ENCODE data around the gene TSNAX. TPM values are rescaled to one million over a fixed set of nuclear protein-coding genes. Genes with fewer than 3 reads are reported as not detected.

The TSNAX gene
- total RNA-seq, 1 experiment from 2014 or later: 47.1 TPM

GRCh38 chr1:231550448-231550781, 21.9 kb downstream of the TSNAX start:
- Histone ChIP-seq H3K4me1 (ENCODE audit: control insufficient read depth in 1 of 2, insufficient read depth in 2 of 2, low read length in 2 of 2) (no peaks in the 10 kb centered on the region), H3K4me3 (replicated peaks in 1 of 2; ENCODE audit: low read depth in 1 of 2, low read length in 2 of 2) (no peak overlapping the region), H3K9ac (ENCODE audit: low read length) (no peak overlapping the region), H3K9me3 (ENCODE audit: control insufficient read depth in 1 of 2, insufficient read depth in 1 of 2, low read depth in 1 of 2, low read length in 2 of 2) (no peaks in the 10 kb centered on the region), H3K27me3 (ENCODE audit: insufficient read depth, low read length) (no peaks in the 10 kb centered on the region), H3K27ac (ENCODE audit: low read depth, low read length) (no peak overlapping the region), H3K79me2 (ENCODE audit: insufficient read depth, low read length) (peaks cover 13% of the 10 kb centered on the region), H3K9me2 (ENCODE audit: insufficient read depth) (no peaks in the 10 kb centered on the region), H3K36me3 (ENCODE audit: control insufficient read depth in 1 of 2, insufficient read depth in 2 of 2, low read length in 2 of 2) (0 out of 4 replicates have a peak, but pooled peaks cover 0 to 2% of the 10 kb centered on the region in 2 experiments), H3K4me2 (ENCODE audit: low read length) (no peak overlapping the region), H4K20me1 (ENCODE audit: insufficient read depth) (no peaks in the 10 kb centered on the region), H2AFZ (ENCODE audit: low read depth, low read length, poor library complexity, severe bottlenecking) (no peak overlapping the region)
- intact Hi-C loops (cut with micrococcal nuclease): loop anchor here (1.0 kb wide), 1 partner anchor 192 kb away; no protein-coding TSS in a partner anchor
- ChIA-PET CTCF (no interaction called here), RAD21 (ENCODE audit: low non-redundant PET in 1 of 2, low total read pairs in 2 of 2, uncharacterized antibody in 2 of 2, unreplicated experiment in 2 of 2) (no interaction called here), POLR2A (no interaction called here)
- peak; percentile 16 for DNase-seq (ENCODE audit: low read depth, low spot score)
- ATAC-seq: peak; percentile 92
- BruUV-seq (replicated peaks): no TSS peak
- TF ChIP-seq YY1 (IDR thresholded peaks at IDR 0.05; ENCODE audit: extremely low read depth, insufficient replicate concordance, low read depth, low read length) (no peak), RAD21 (IDR thresholded peaks at IDR 0.05; ENCODE audit: low read depth) (peak; percentile 27), CTCF (IDR thresholded peaks at IDR 0.05 in 2 of 3, conservative IDR thresholded peaks at IDR 0.05 in 1 of 3; ENCODE audit: borderline replicate concordance in 1 of 3, insufficient read depth in 1 of 3, low read depth in 2 of 3, low read length in 2 of 3) (peak in 2 of 3 experiments; percentile 70 to 72; a peak in 4 of 6 replicates), ZNF274 (IDR thresholded peaks at IDR 0.05; ENCODE audit: low read depth, low read length) (no peak)
- TF ChIP-seq, protein P1, sequence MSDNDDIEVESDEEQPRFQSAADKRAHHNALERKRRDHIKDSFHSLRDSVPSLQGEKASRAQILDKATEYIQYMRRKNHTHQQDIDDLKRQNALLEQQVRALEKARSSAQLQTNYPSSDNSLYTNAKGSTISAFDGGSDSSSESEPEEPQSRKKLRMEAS (IDR thresholded peaks at IDR 0.05): no peak

DNA sequence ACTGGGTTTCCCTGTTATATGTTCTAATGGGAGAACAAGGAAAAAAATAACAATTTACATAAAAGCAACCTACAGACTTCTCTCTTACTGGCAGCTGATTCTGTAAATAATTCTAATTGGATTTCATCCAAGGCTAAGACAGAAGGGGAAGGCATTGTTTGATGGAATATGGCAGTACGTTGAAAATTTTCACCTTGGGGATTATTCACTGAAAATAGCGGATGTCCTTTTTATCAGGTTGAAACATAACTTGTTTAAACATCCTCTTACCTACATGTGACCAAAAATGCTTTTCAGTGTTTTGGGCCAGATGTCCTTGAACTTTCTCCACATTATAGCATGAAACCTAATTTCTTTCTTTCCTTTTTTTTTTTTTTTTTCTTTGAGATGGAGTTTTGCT, 24.9 kb downstream of the TSNAX start:
- no peaks in the 10 kb centered on the region for H4K20me1 ChIP-seq (ENCODE audit: insufficient read depth)
- H3K4me2 ChIP-seq (ENCODE audit: low read length): no peak overlapping the region
- TF ChIP-seq EZH2 (IDR thresholded peaks at IDR 0.05) (no peak), CTCF (IDR thresholded peaks at IDR 0.05 in 2 of 3, conservative IDR thresholded peaks at IDR 0.05 in 1 of 3; ENCODE audit: borderline replicate concordance in 1 of 3, insufficient read depth in 1 of 3, low read depth in 2 of 3, low read length in 2 of 3) (no peak), RAD21 (IDR thresholded peaks at IDR 0.05; ENCODE audit: low read depth) (no peak), ZFX (IDR thresholded peaks at IDR 0.05) (no peak), ATF3 (IDR thresholded peaks at IDR 0.05) (no peak), JUND (IDR thresholded peaks at IDR 0.05) (no peak), SP1 (IDR thresholded peaks at IDR 0.05; ENCODE audit: low read depth) (no peak), FOSL1 (IDR thresholded peaks at IDR 0.05; ENCODE audit: low read depth) (no peak)
- TF ChIP-seq, protein P2, sequence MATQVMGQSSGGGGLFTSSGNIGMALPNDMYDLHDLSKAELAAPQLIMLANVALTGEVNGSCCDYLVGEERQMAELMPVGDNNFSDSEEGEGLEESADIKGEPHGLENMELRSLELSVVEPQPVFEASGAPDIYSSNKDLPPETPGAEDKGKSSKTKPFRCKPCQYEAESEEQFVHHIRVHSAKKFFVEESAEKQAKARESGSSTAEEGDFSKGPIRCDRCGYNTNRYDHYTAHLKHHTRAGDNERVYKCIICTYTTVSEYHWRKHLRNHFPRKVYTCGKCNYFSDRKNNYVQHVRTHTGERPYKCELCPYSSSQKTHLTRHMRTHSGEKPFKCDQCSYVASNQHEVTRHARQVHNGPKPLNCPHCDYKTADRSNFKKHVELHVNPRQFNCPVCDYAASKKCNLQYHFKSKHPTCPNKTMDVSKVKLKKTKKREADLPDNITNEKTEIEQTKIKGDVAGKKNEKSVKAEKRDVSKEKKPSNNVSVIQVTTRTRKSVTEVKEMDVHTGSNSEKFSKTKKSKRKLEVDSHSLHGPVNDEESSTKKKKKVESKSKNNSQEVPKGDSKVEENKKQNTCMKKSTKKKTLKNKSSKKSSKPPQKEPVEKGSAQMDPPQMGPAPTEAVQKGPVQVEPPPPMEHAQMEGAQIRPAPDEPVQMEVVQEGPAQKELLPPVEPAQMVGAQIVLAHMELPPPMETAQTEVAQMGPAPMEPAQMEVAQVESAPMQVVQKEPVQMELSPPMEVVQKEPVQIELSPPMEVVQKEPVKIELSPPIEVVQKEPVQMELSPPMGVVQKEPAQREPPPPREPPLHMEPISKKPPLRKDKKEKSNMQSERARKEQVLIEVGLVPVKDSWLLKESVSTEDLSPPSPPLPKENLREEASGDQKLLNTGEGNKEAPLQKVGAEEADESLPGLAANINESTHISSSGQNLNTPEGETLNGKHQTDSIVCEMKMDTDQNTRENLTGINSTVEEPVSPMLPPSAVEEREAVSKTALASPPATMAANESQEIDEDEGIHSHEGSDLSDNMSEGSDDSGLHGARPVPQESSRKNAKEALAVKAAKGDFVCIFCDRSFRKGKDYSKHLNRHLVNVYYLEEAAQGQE (IDR thresholded peaks at IDR 0.05; ENCODE audit: low read depth): no peak
- BruUV-seq (replicated peaks): no TSS peak
- no peaks in the 10 kb centered on the region for H3K4me1 ChIP-seq (ENCODE audit: control insufficient read depth in 1 of 2, insufficient read depth in 2 of 2, low read length in 2 of 2)
- no peak overlapping the region for H3K4me3 ChIP-seq (replicated peaks in 1 of 2; ENCODE audit: low read depth in 1 of 2, low read length in 2 of 2)
- DNase-seq (ENCODE audit: low read depth, low spot score): no peak
- H3K9me2 ChIP-seq (ENCODE audit: insufficient read depth): no peaks in the 10 kb centered on the region
- ChIA-PET RAD21 (ENCODE audit: low non-redundant PET in 1 of 2, low total read pairs in 2 of 2, uncharacterized antibody in 2 of 2, unreplicated experiment in 2 of 2) (no interaction called here), CTCF (no interaction called here), POLR2A (no interaction called here)
- intact Hi-C loops (cut with micrococcal nuclease): no loop called here
- H3K79me2 ChIP-seq (ENCODE audit: insufficient read depth, low read length): peaks cover 17% of the 10 kb centered on the region
- no peaks in the 10 kb centered on the region for H3K27me3 ChIP-seq (ENCODE audit: insufficient read depth, low read length)
- 0 out of 4 replicates have a peak, but pooled peaks cover 0 to 2% of the 10 kb centered on the region in 2 experiments for H3K36me3 ChIP-seq (ENCODE audit: control insufficient read depth in 1 of 2, insufficient read depth in 2 of 2, low read length in 2 of 2)
- no peak overlapping the region for H2AFZ ChIP-seq (ENCODE audit: low read depth, low read length, poor library complexity, severe bottlenecking)
- H3K27ac ChIP-seq (ENCODE audit: low read depth, low read length): no peak overlapping the region
- H3K9me3 ChIP-seq (ENCODE audit: control insufficient read depth in 1 of 2, insufficient read depth in 1 of 2, low read depth in 1 of 2, low read length in 2 of 2): no peaks in the 10 kb centered on the region
- ATAC-seq: no peak
- H3K9ac ChIP-seq (ENCODE audit: low read length): no peak overlapping the region
